K562 (cell line): ENCODE measurements around the gene INTS1. TPM values are rescaled to one million over a fixed set of nuclear protein-coding genes. Genes with fewer than 3 reads are reported as not detected.

Experiments used
- CHCHD3 ChIP-seq: fragments of 250-450 bp; sonication (Bioruptor Pico); IDR thresholded peaks from 2 replicates; pipeline ENCODE4 v2.1.2; 2022; ENCODE audit warnings: mild to moderate bottlenecking
- CHD1 ChIP-seq: fragments of 200-600 bp; sonication (generic); IDR thresholded peaks from one replicate; pipeline ENCODE4 v1.6.1; 2012; ENCODE audit warnings: mild to moderate bottlenecking, moderate library complexity, low read length, inconsistent platforms
- HDGF ChIP-seq: fragments of 450-650 bp; IDR thresholded peaks from 2 replicates; pipeline ENCODE4 v1.6.1; 2016
- HOXB6 ChIP-seq: fragments of 250-450 bp; sonication (Bioruptor Pico); IDR thresholded peaks from 2 replicates; pipeline ENCODE4 v1.5.1; 2022; ENCODE audit warnings: mild to moderate bottlenecking, borderline replicate concordance
- HSF4 ChIP-seq: fragments of 250-450 bp; sonication (Bioruptor Pico); IDR thresholded peaks from 2 replicates; pipeline ENCODE4 v2.1.2; 2022; ENCODE audit warnings: mild to moderate bottlenecking, moderate library complexity, borderline replicate concordance
- KAT8 ChIP-seq: fragments of 450-650 bp; IDR thresholded peaks from 2 replicates; pipeline ENCODE4 v1.6.1; 2016; ENCODE audit warnings: low read depth, mild to moderate bottlenecking
- PATZ1 ChIP-seq: fragments of 250-450 bp; sonication (Bioruptor Pico); IDR thresholded peaks from 2 replicates; pipeline ENCODE4 v1.5.0; 2020; ENCODE audit warnings: mild to moderate bottlenecking, borderline replicate concordance
- POLR2H ChIP-seq: IDR thresholded peaks from 2 replicates; pipeline ENCODE4 v1.6.1; 2016; ENCODE audit warnings: missing genetic modification characterization, low read depth, mild to moderate bottlenecking, control low read depth, missing compliant biosample characterization, moderate library complexity
- PPARD ChIP-seq: fragments of 250-450 bp; sonication (Bioruptor Pico); IDR thresholded peaks from 2 replicates; pipeline ENCODE4 v1.8.0; 2022; ENCODE audit warnings: inconsistent platforms, mild to moderate bottlenecking, moderate library complexity
- PRPF4 ChIP-seq: fragments of 200-400 bp; formaldehyde crosslinking; IDR thresholded peaks from one replicate; pipeline ENCODE4 v1.6.1; 2017; ENCODE audit warnings: low read length, low read depth, mild to moderate bottlenecking; ENCODE audit not compliant: insufficient read depth, poor library complexity, severe bottlenecking
- RAD21 ChIP-seq, 2 experiments: fragments of 250-450 bp in 1 of 2; fragments of 450-650 bp in 1 of 2; sonication (Bioruptor Pico) in 1 of 2; formaldehyde crosslinking in 1 of 2; IDR thresholded peaks in 1 of 2; conservative IDR thresholded peaks in 1 of 2; 2 replicates each; pipeline versions ENCODE4 v1.4.0 to v1.8.0; 2020 to 2022; ENCODE audit warnings: mild to moderate bottlenecking in 2 of 2, moderate library complexity in 1 of 2
- RAD51 ChIP-seq: fragments of 450-650 bp; IDR thresholded peaks from 2 replicates; pipeline ENCODE4 v1.7.1; 2016; ENCODE audit warnings: low read depth, mild to moderate bottlenecking, borderline replicate concordance
- RBM25 ChIP-seq: fragments of 200-400 bp; formaldehyde crosslinking; IDR thresholded peaks from 2 replicates; pipeline ENCODE4 v1.6.1; 2018; ENCODE audit warnings: low read length, low read depth, moderate library complexity; ENCODE audit not compliant: severe bottlenecking
- STAT5A ChIP-seq: IDR thresholded peaks from 2 replicates; pipeline ENCODE4 v1.6.1; 2012; ENCODE audit warnings: low read length, inconsistent platforms, borderline replicate concordance
- ZNF143 ChIP-seq: sonication (generic); formaldehyde crosslinking; IDR thresholded peaks from 2 replicates; pipeline ENCODE4 v1.9.0; 2022; ENCODE audit warnings: mild to moderate bottlenecking, missing genetic modification reagents
- ZNF146 ChIP-seq: IDR thresholded peaks from one replicate; pipeline ENCODE4 v1.6.1; 2018; ENCODE audit warnings: missing compliant biosample characterization; ENCODE audit not compliant: unreplicated experiment
- ZNF282 ChIP-seq: sonication (generic); formaldehyde crosslinking; IDR thresholded peaks from 2 replicates; pipeline ENCODE4 v1.8.1; 2023; ENCODE audit warnings: missing genetic modification reagents
- ZNF551 ChIP-seq: fragments of 250-450 bp; sonication (Bioruptor Pico); IDR thresholded peaks from 2 replicates; pipeline ENCODE4 v1.5.0; 2021; ENCODE audit warnings: mild to moderate bottlenecking, moderate library complexity
- polyA plus RNA-seq, 8 experiments: library from polyadenylated mRNA; depleted of rRNA in 4 of 8; stranded (reverse) in 5 of 8; unstranded in 3 of 8; fragments of >200 nt; fragmentation: Nextera tagmentation in 2 of 8; fragmentation: Illumina TruSeq in 1 of 8; extraction: Ambion mirVana in 2 of 8; extraction: Trizol in 1 of 8; gene quantifications; 2 replicates each; pipeline versions ENCODE4 v1.2.1 to v1.2.3, GENCODE V29; 2011 to 2014; ENCODE audit warnings: inconsistent platforms in 1 of 8, missing spikeins in 1 of 8
- total RNA-seq, 7 experiments: library from RNA; depleted of rRNA in 6 of 7; stranded (reverse); fragments of >200 nt in 6 of 7; fragmentation: Illumina TruSeq in 2 of 7; extraction: Trizol in 2 of 7; gene quantifications; 2 replicates each; pipeline versions ENCODE4 v1.2.1 to v1.2.3, GENCODE V29; 2011 to 2021; ENCODE audit warnings: low replicate concordance in 1 of 7
- TF ChIP-seq, protein P1 (sequence below): fragments of 150-350 bp; conservative IDR thresholded peaks from 2 replicates; pipeline ENCODE4 v1.6.1; 2014; ENCODE audit warnings: low read length
- TF ChIP-seq, protein P2 (sequence below): fragments of 250-450 bp; sonication (Bioruptor Pico); IDR thresholded peaks from 2 replicates; pipeline ENCODE4 v1.8.0; 2021; ENCODE audit warnings: moderate library complexity, mild to moderate bottlenecking, inconsistent platforms

The INTS1 gene
- total and polyA plus RNA-seq, 9 of the 15 experiments (the other 6 are each of a cell fraction or from before 2014, with no cell fraction given) = 0.34 to 119 (median 18.5) TPM

GRCh38 chr7:1512781-1513656 lies 8.8 kb upstream of the INTS1 start (continued):
- TF ChIP-seq HDGF (no peak), PATZ1 (no peak), PPARD (no peak), ZNF143 (0 out of 2 replicates have a peak, but pooled peaks have one; percentile 23), RAD21 (CRISPR knock-in tag; conservative IDR thresholded peaks at IDR 0.05 in 1 of 2, IDR thresholded peaks at IDR 0.05 in 1 of 2) (no peak), ZNF146 (CRISPR knock-in tag) (no peak), CHCHD3 (CRISPR knock-in tag) (no peak), ZNF551 (CRISPR knock-in tag) (no peak), PRPF4 (no peak), STAT5A (no peak), HOXB6 (no peak), KAT8 (no peak), HSF4 (no peak), CHD1 (no peak), RBM25 (peak; percentile 54), POLR2H (no peak), ZNF282 (CRISPR knock-in tag) (no peak), RAD51 (no peak)
- TF ChIP-seq, protein P1, sequence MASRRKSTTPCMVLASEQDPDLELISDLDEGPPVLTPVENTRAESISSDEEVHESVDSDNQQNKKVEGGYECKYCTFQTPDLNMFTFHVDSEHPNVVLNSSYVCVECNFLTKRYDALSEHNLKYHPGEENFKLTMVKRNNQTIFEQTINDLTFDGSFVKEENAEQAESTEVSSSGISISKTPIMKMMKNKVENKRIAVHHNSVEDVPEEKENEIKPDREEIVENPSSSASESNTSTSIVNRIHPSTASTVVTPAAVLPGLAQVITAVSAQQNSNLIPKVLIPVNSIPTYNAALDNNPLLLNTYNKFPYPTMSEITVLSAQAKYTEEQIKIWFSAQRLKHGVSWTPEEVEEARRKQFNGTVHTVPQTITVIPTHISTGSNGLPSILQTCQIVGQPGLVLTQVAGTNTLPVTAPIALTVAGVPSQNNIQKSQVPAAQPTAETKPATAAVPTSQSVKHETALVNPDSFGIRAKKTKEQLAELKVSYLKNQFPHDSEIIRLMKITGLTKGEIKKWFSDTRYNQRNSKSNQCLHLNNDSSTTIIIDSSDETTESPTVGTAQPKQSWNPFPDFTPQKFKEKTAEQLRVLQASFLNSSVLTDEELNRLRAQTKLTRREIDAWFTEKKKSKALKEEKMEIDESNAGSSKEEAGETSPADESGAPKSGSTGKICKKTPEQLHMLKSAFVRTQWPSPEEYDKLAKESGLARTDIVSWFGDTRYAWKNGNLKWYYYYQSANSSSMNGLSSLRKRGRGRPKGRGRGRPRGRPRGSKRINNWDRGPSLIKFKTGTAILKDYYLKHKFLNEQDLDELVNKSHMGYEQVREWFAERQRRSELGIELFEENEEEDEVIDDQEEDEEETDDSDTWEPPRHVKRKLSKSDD = no peak
- TF ChIP-seq, protein P2, sequence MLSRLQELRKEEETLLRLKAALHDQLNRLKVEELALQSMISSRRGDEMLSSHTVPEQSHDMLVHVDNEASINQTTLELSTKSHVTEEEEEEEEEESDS (CRISPR knock-in tag) = no peak
